K562 (cell line): ENCODE data around the gene PGS1. TPM values are rescaled to one million over a fixed set of nuclear protein-coding genes. Genes with fewer than 3 reads are reported as not detected.

Experiments used
- ATAC-seq: fragments of 200-7000 bp; cut with Tn5 transposase; 3 replicates; pipeline ENCODE4 v1.9.1; 2020; ENCODE audit warnings: moderate library complexity
- BruUV-seq: library from RNA; stranded (reverse); fragments of 400-500 nt; replicated peaks from 2 replicates; lab custom pipeline; 2021; lab: Mats Ljungman, UMichigan
- CTCF ChIA-PET: fragments of 300-600 bp; formaldehyde crosslinking; extraction: SDS; loops from one replicate; lab custom pipeline; 2021; ENCODE audit warnings: low intra/inter-chr PET ratio; lab: Yijun Ruan, JAX
- POLR2A ChIA-PET: fragments of 300-600, 350-650 bp; sonication (Branson Sonifier 250); formaldehyde crosslinking; extraction: SDS; loops from one replicate; lab custom pipeline; 2021; ENCODE audit warnings: antibody characterized with exemption, inconsistent platforms; lab: Yijun Ruan, JAX
- DNase-seq, 4 experiments: peaks; one replicate each; pipeline versions ENCODE4 v3.0.0 to v3.0.0-alpha.2; 2011 to 2018; ENCODE audit warnings: low spot score in 3 of 4, mixed read lengths in 3 of 4; ENCODE audit errors: extremely low read depth in 1 of 4
- FAIRE-seq: peaks from 2 replicates; lab custom pipeline; 2011; peaks lifted over from hg19 to GRCh38; lab: Jason Lieb, UNC
- H2AFZ ChIP-seq: 2 replicates; pipeline ENCODE4 v1.6.0; 2011; ENCODE audit warnings: low read depth, low read length, control low read depth, inconsistent platforms
- H3K27ac ChIP-seq: fragments of 200-600 bp; 3 replicates; pipeline ENCODE4 v1.8.0; 2011; ENCODE audit warnings: low read depth, mild to moderate bottlenecking, control low read depth, inconsistent platforms, low read length, moderate library complexity, mixed read lengths; ENCODE audit errors: extremely low read depth
- H3K27me3 ChIP-seq, 2 experiments: fragments of 300-600 bp in 1 of 2; 2 replicates in 1 of 2; 3 replicates in 1 of 2; pipeline versions ENCODE4 v1.6.0 to v1.8.0; 2011; ENCODE audit warnings: inconsistent platforms in 2 of 2, low read length in 2 of 2, mild to moderate bottlenecking in 1 of 2, mixed read lengths in 1 of 2, moderate library complexity in 1 of 2; ENCODE audit not compliant: control insufficient read depth in 2 of 2, insufficient read depth in 2 of 2
- H3K36me3 ChIP-seq: fragments of 300-600 bp; 3 replicates; pipeline ENCODE4 v1.8.0; 2011; ENCODE audit warnings: mild to moderate bottlenecking, low read length, inconsistent platforms; ENCODE audit not compliant: control insufficient read depth, insufficient read depth
- H3K4me1 ChIP-seq, 2 experiments: fragments of 200-600 bp in 1 of 2; replicated peaks in 1 of 2; 2 replicates in 1 of 2; 3 replicates in 1 of 2; pipeline versions ENCODE4 v1.5.1 to v1.8.0; 2011; ENCODE audit warnings: inconsistent platforms in 2 of 2, low read length in 2 of 2, mild to moderate bottlenecking in 1 of 2, mixed read lengths in 1 of 2, moderate library complexity in 1 of 2; ENCODE audit not compliant: control insufficient read depth in 2 of 2, insufficient read depth in 2 of 2
- H3K4me2 ChIP-seq: 2 replicates; pipeline ENCODE4 v1.6.1; 2011; ENCODE audit warnings: low read length, control low read depth, inconsistent platforms, mixed read lengths; ENCODE audit not compliant: insufficient read depth
- H3K4me3 ChIP-seq: fragments of 200-600 bp; sonication (generic), shearing (Covaris generic); 2 replicates; pipeline ENCODE4 v1.5.1; 2016; ENCODE audit warnings: control low read depth, inconsistent platforms
- H3K79me2 ChIP-seq: fragments of 200-600 bp; 3 replicates; pipeline ENCODE4 v1.8.0; 2011; ENCODE audit warnings: low read length, inconsistent platforms; ENCODE audit not compliant: control insufficient read depth, insufficient read depth
- H3K9ac ChIP-seq, 2 experiments: 2 replicates each; pipeline versions ENCODE4 v1.6.0 to v1.6.1; 2011; ENCODE audit warnings: low read depth in 2 of 2, low read length in 2 of 2, control low read depth in 1 of 2, inconsistent platforms in 1 of 2, mild to moderate bottlenecking in 1 of 2, mixed read lengths in 1 of 2; ENCODE audit not compliant: insufficient read depth in 1 of 2
- H3K9me1 ChIP-seq: one replicate; pipeline ENCODE4 v1.6.0; 2011; ENCODE audit warnings: inconsistent platforms, mild to moderate bottlenecking, low read length, moderate library complexity; ENCODE audit not compliant: control insufficient read depth, insufficient read depth
- H3K9me3 ChIP-seq: replicated peaks from 2 replicates; pipeline ENCODE4 v1.5.1; 2011; ENCODE audit warnings: low read depth, low read length, inconsistent platforms; ENCODE audit not compliant: control insufficient read depth, insufficient read depth
- H4K20me1 ChIP-seq: replicated peaks from 2 replicates; pipeline ENCODE4 v1.6.1; 2011; ENCODE audit warnings: low read length, inconsistent platforms, mixed read lengths; ENCODE audit not compliant: control insufficient read depth, insufficient read depth
- ATF3 ChIP-seq, 2 experiments: fragments of 450-650 bp in 1 of 2; sonication (generic) in 1 of 2; formaldehyde crosslinking in 1 of 2; IDR thresholded peaks in 1 of 2; conservative IDR thresholded peaks in 1 of 2; 2 replicates each; pipeline versions ENCODE4 v1.6.1 to v1.8.1; 2016 to 2023; ENCODE audit warnings: mild to moderate bottlenecking in 2 of 2, moderate library complexity in 2 of 2, inconsistent platforms in 1 of 2, missing genetic modification reagents in 1 of 2
- ATF7 ChIP-seq: fragments of 450-650 bp; IDR thresholded peaks from 2 replicates; pipeline ENCODE4 v1.7.1; 2014; ENCODE audit warnings: mild to moderate bottlenecking, moderate library complexity
- BDP1 ChIP-seq: IDR thresholded peaks from 3 replicates; pipeline ENCODE4 v1.6.1; 2011; ENCODE audit not compliant: insufficient read length, insufficient read depth
- CEBPG ChIP-seq, 3 experiments: fragments of 200-800 bp in 1 of 3; sonication (Bioruptor generic) in 1 of 3; sonication (generic) in 1 of 3; formaldehyde crosslinking in 1 of 3; IDR thresholded peaks in 2 of 3; conservative IDR thresholded peaks in 1 of 3; 2 replicates each; pipeline versions ENCODE4 v1.6.1 to v1.8.0; 2016 to 2022; ENCODE audit warnings: missing compliant biosample characterization in 2 of 3, missing genetic modification characterization in 2 of 3, mild to moderate bottlenecking in 1 of 3, missing genetic modification reagents in 1 of 3
- L3MBTL2 ChIP-seq: fragments of 450-650 bp; IDR thresholded peaks from 2 replicates; pipeline ENCODE4 v1.6.1; 2016; ENCODE audit warnings: mild to moderate bottlenecking, moderate library complexity
- MYC ChIP-seq, 2 experiments: fragments of 250-450 bp in 1 of 2; sonication (Bioruptor Pico) in 1 of 2; IDR thresholded peaks; 2 replicates each; pipeline versions ENCODE4 v1.5.1 to v1.6.1; 2012 to 2021; ENCODE audit warnings: low read depth in 2 of 2, borderline replicate concordance in 1 of 2, improper control_type of control experiment in 1 of 2, low read length in 1 of 2, mild to moderate bottlenecking in 1 of 2, moderate library complexity in 1 of 2
- NCOA2 ChIP-seq, 2 experiments: fragments of 450-650 bp; IDR thresholded peaks; 2 replicates each; pipeline ENCODE4 v1.6.1; 2018; ENCODE audit warnings: mild to moderate bottlenecking in 2 of 2, moderate library complexity in 1 of 2; ENCODE audit not compliant: partially characterized antibody in 2 of 2
- WGBS: fragments of 100-300 bp; shearing (Covaris generic); methylation state at CpG from one replicate; pipeline ENCODE4 v1.1.6; 2016; ENCODE audit warnings: low coverage, mixed read lengths; ENCODE audit not compliant: insufficient coverage; ENCODE audit errors: missing lambda C conversion rate; 5-methylcytosine and 5-hydroxymethylcytosine counted together
- in situ Hi-C: fragments of 300-500 bp; cut with MboI; formaldehyde crosslinking; loops from 4 replicates; pipeline ENCODE4 v1.15.0; 2018; ENCODE audit warnings: inconsistent platforms, mixed read lengths
- intact Hi-C: fragments of 100-400 bp; cut with micrococcal nuclease; formaldehyde crosslinking; loops from 2 replicates; pipeline ENCODE4 v1.14.2; 2022
- polyA plus RNA-seq, 8 experiments: library from polyadenylated mRNA; depleted of rRNA in 4 of 8; stranded (reverse) in 5 of 8; unstranded in 3 of 8; fragments of >200 nt; fragmentation: Nextera tagmentation in 2 of 8; fragmentation: Illumina TruSeq in 1 of 8; extraction: Ambion mirVana in 2 of 8; extraction: Trizol in 1 of 8; gene quantifications; 2 replicates each; pipeline versions ENCODE4 v1.2.1 to v1.2.3, GENCODE V29; 2011 to 2014; ENCODE audit warnings: inconsistent platforms in 1 of 8, missing spikeins in 1 of 8
- total RNA-seq, 7 experiments: library from RNA; depleted of rRNA in 6 of 7; stranded (reverse); fragments of >200 nt in 6 of 7; fragmentation: Illumina TruSeq in 2 of 7; extraction: Trizol in 2 of 7; gene quantifications; 2 replicates each; pipeline versions ENCODE4 v1.2.1 to v1.2.3, GENCODE V29; 2011 to 2021; ENCODE audit warnings: low replicate concordance in 1 of 7

PGS1 gene
- total and polyA plus RNA-seq, 9 of the 15 experiments (the other 6 are each of a cell fraction or from before 2014, with no cell fraction given): 1.3 to 39.4 (median 22.3) TPM

GRCh38 chr17:78458091-78458490 lies 79.6 kb downstream of the PGS1 start:
- WGBS: 15% methylated on average over 10 of the region's 10 CpGs
- CTCF ChIA-PET: no interaction called here

More at GRCh38 chr17:78458091-78458490, 79.6 kb downstream of the PGS1 start:
- Histone ChIP-seq H3K9ac (no peak overlapping the region), H3K27me3 (peaks cover 64 to 95% of the 10 kb centered on the region in 2 experiments), H3K36me3 (no peaks in the 10 kb centered on the region), H3K4me3 (no peak overlapping the region), H3K4me2 (no peak overlapping the region), H3K9me3 (no peaks in the 10 kb centered on the region), H3K27ac (no peak overlapping the region), H3K79me2 (no peaks in the 10 kb centered on the region), H3K4me1 (peaks cover 0 to 13% of the 10 kb centered on the region in 2 experiments; a peak in 2 of 5 replicates), H3K9me1 (no peaks in the 10 kb centered on the region), H4K20me1 (peaks cover 7% of the 10 kb centered on the region; the same call in 1 of the 2 replicates), H2AFZ (no peak overlapping the region)
- POLR2A ChIA-PET: interaction anchor here (0.6 kb wide), 1 partner anchor 166 kb away, joined by 3 read pairs; no protein-coding TSS in a partner anchor
- no peak for FAIRE-seq
- no peak for TF ChIP-seq CEBPG (CRISPR knock-in tag; IDR thresholded peaks at IDR 0.05)
- TF ChIP-seq CEBPG (tag; conservative IDR thresholded peaks at IDR 0.05 in 1 of 2, IDR thresholded peaks at IDR 0.05 in 1 of 2): peak in 1 of 2 experiments; percentile 58; a peak in 1 of 4 replicates
- TF ChIP-seq BDP1: no peak
- TF ChIP-seq ATF3 (IDR thresholded peaks at IDR 0.05): peak; percentile 55
- no peak for TF ChIP-seq ATF3 (CRISPR knock-in tag; conservative IDR thresholded peaks at IDR 0.05)
- peak; percentile 19; the same call in 1 of the 2 replicates for TF ChIP-seq MYC (IDR thresholded peaks at IDR 0.05; ENCODE audit: low read depth, low read length)
- TF ChIP-seq MYC (CRISPR knock-in tag; IDR thresholded peaks at IDR 0.05; ENCODE audit: borderline replicate concordance, low read depth): no peak
- peak; percentile 40; the same call in 1 of the 2 replicates for TF ChIP-seq L3MBTL2
- peak; percentile 40; the same call in 1 of the 2 replicates for TF ChIP-seq ATF7
- TF ChIP-seq NCOA2 (IDR thresholded peaks at IDR 0.05; ENCODE audit: partially characterized antibody in 2 of 2): no peak
- no TSS peak for BruUV-seq
- in situ Hi-C loops (no loop called here), intact Hi-C loops (no loop called here)
- no peak for DNase-seq
- ATAC-seq: peak; percentile 19; the same call in 2 of the 3 replicates
